Measurements from ENCODE around the gene DNAH2. TPM values are rescaled to one million over a fixed set of nuclear protein-coding genes. Genes with fewer than 3 reads are reported as not detected.

The DNAH2 gene
- total and polyA plus RNA-seq, 9 donors: 0.88 to 10.3 (median 2.5) TPM

DNA sequence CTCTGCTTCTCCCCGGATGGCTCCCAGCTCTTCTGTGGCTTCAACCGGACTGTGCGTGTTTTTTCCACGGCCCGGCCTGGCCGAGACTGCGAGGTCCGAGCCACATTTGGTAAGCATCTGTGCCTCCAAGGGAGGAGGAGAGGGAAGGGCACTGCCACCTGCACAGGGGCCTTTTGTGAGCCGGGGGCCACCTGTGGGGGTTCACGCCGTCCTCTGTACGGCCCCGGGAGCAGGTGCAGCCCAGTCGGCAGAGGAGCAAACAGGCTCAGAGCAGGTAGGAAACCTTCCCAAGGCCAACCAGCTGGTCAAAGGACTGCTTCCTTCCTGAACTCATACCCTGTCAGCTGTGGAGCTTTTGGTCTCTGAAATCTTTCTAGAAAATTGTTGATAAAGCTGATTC lies 15.9 kb upstream of the DNAH2 start:
- Histone ChIP-seq H3K36me3 (no peaks in the 10 kb centered on the region), H3K27ac (no peak overlapping the region), H3K9me3 (no peaks in the 10 kb centered on the region), H3K4me3 (no peak overlapping the region), H3K4me1 (ENCODE audit: insufficient read depth) (peaks cover 7% of the 10 kb centered on the region), H3K27me3 (no peaks in the 10 kb centered on the region)
- WGBS, 3 donors: 91 to 96% (median 91%) methylated on average over 14 of the region's 14 CpGs
- no peak for DNase-seq
- intact Hi-C loops (cut with DNase I): no loop called here
- TF ChIP-seq EP300 (IDR thresholded peaks at IDR 0.05) (no peak), POLR2A (IDR thresholded peaks at IDR 0.05) (no peak)
- TF ChIP-seq, protein P1, sequence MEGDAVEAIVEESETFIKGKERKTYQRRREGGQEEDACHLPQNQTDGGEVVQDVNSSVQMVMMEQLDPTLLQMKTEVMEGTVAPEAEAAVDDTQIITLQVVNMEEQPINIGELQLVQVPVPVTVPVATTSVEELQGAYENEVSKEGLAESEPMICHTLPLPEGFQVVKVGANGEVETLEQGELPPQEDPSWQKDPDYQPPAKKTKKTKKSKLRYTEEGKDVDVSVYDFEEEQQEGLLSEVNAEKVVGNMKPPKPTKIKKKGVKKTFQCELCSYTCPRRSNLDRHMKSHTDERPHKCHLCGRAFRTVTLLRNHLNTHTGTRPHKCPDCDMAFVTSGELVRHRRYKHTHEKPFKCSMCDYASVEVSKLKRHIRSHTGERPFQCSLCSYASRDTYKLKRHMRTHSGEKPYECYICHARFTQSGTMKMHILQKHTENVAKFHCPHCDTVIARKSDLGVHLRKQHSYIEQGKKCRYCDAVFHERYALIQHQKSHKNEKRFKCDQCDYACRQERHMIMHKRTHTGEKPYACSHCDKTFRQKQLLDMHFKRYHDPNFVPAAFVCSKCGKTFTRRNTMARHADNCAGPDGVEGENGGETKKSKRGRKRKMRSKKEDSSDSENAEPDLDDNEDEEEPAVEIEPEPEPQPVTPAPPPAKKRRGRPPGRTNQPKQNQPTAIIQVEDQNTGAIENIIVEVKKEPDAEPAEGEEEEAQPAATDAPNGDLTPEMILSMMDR (IDR thresholded peaks at IDR 0.05): no peak

DNA sequence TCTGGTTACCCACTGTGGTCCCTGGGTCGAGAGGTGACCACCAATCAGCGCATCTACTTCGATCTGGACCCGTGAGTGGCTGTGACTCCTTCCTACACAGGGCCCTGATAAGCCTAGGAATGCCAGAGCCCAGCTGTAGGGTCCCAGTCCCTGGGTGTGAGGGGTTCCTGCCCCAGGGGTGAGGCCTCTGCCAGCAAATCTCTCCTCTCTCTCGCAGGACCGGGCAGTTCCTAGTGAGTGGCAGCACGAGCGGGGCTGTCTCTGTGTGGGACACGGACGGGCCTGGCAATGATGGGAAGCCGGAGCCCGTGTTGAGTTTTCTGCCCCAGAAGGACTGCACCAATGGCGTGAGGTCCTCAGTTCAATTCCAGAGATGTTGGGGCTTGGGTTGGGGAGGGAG lies 14.8 kb upstream of the DNAH2 start:
- no peak overlapping the region for H3K27ac ChIP-seq
- no peaks in the 10 kb centered on the region for H3K36me3 ChIP-seq
- intact Hi-C loops (cut with DNase I): no loop called here
- TF ChIP-seq POLR2A (IDR thresholded peaks at IDR 0.05): no peak
- TF ChIP-seq EP300 (IDR thresholded peaks at IDR 0.05): no peak
- TF ChIP-seq, protein P1 (IDR thresholded peaks at IDR 0.05): no peak
- H3K4me3 ChIP-seq: no peak overlapping the region
- DNase-seq: no peak
- peaks cover 7% of the 10 kb centered on the region for H3K4me1 ChIP-seq (ENCODE audit: insufficient read depth)
- no peaks in the 10 kb centered on the region for H3K9me3 ChIP-seq
- 89 to 93% (median 90%) methylated on average over 13 of the region's 13 CpGs for whole genome bisulfite sequencing, 3 donors
- H3K27me3 ChIP-seq: no peaks in the 10 kb centered on the region

DNA sequence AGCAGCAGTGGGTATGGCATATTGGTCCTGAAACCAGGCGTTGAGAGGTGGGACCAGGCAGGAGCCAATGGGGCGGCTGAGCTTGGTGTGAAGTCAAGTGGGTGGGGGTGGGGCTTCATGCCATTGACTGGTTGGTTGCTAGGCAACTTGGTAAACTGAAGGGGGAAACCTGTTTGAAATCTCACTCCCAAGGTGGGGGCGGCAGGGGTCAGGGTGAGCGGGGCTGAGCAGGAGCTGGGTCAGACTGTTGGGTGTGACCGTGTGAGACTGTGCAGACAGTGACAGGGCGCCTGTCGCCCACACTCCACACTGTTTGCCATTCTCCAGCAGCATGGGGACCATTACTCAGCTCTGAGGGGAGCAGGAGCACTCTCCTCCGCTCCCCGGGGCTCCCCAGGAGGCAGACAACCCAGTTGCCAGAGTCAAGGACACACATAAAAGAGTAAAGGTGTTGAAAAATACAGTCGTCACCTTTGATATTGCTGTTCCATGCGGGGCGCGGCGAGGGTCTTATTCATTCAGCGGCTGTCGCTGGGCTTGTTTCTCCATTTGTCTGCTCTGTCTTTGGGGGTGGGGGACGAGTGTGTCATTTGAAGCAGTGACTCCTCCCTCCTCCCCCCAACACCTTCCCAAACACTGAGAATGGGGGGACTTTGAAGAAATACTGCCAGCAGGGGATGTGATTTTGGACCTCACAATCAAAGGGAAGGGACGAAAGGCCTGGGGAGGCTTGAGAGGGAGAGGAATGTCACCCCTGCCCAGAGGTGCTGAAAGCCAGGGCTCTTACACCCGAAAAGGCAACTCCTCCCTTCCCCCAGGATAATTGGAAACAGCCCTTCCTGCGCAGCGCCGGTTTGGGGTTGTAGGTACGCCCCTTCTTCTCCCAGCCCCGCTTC lies 13.7 kb upstream of the DNAH2 start:
- peaks cover 7% of the 10 kb centered on the region for H3K4me1 ChIP-seq (ENCODE audit: insufficient read depth)
- DNase-seq: peak in 1 of 5 donors; percentile 38
- TF ChIP-seq POLR2A (IDR thresholded peaks at IDR 0.05) (no peak), EP300 (IDR thresholded peaks at IDR 0.05) (no peak)
- TF ChIP-seq, protein P1 (IDR thresholded peaks at IDR 0.05): no peak
- H3K4me3 ChIP-seq: no peak overlapping the region
- H3K36me3 ChIP-seq: no peaks in the 10 kb centered on the region
- H3K27me3 ChIP-seq: no peaks in the 10 kb centered on the region
- intact Hi-C loops (cut with DNase I): no loop called here
- WGBS, 3 donors: 23 to 28% (median 26%) methylated on average over 24 of the region's 24 CpGs
- no peak overlapping the region for H3K27ac ChIP-seq
- H3K9me3 ChIP-seq: no peaks in the 10 kb centered on the region

GRCh38 chr17:7704601-7705268 lies 12.8 kb upstream of the DNAH2 start, which contains the start of gene EFNB3:
Gene EFNB3 (plus strand): TSS chr17:7705202. CDS start chr17:7705599, 397 bp downstream.
- Histone ChIP-seq H3K4me1 (ENCODE audit: insufficient read depth) (peaks cover 7% of the 10 kb centered on the region), H3K9me3 (no peaks in the 10 kb centered on the region), H3K4me3 (peak within 1 kb of the TSS; percentile 38), H3K36me3 (no peaks in the 10 kb centered on the region), H3K27me3 (no peaks in the 10 kb centered on the region), H3K27ac (no peak within 1 kb of the TSS)
- TF ChIP-seq EP300 (IDR thresholded peaks at IDR 0.05): no peak
- intact Hi-C loops (cut with DNase I): no loop called here
- DNase-seq: peak in 2 of 5 donors; percentile 57 to 59
- WGBS, 3 donors: 0 to 1% (median 0%) methylated on average over 26 to 45 of the region's 45 CpGs
